M059J (cell line): ENCODE results near the gene FITM1. TPM values are rescaled to one million over a fixed set of nuclear protein-coding genes. Genes with fewer than 3 reads are reported as not detected.

Source experiments
- DNase-seq: peaks from one replicate; pipeline ENCODE4 v3.0.0-alpha.2; 2012; ENCODE audit warnings: low read depth
- total RNA-seq: library from RNA; depleted of rRNA; stranded (reverse); fragments of >200 nt; shearing (Covaris generic); gene quantifications from 2 replicates; pipeline ENCODE4 v1.2.3, GENCODE V29; 2014

Gene FITM1
- total RNA-seq, 1 experiment from 2014 or later = 0.27 TPM

DNA sequence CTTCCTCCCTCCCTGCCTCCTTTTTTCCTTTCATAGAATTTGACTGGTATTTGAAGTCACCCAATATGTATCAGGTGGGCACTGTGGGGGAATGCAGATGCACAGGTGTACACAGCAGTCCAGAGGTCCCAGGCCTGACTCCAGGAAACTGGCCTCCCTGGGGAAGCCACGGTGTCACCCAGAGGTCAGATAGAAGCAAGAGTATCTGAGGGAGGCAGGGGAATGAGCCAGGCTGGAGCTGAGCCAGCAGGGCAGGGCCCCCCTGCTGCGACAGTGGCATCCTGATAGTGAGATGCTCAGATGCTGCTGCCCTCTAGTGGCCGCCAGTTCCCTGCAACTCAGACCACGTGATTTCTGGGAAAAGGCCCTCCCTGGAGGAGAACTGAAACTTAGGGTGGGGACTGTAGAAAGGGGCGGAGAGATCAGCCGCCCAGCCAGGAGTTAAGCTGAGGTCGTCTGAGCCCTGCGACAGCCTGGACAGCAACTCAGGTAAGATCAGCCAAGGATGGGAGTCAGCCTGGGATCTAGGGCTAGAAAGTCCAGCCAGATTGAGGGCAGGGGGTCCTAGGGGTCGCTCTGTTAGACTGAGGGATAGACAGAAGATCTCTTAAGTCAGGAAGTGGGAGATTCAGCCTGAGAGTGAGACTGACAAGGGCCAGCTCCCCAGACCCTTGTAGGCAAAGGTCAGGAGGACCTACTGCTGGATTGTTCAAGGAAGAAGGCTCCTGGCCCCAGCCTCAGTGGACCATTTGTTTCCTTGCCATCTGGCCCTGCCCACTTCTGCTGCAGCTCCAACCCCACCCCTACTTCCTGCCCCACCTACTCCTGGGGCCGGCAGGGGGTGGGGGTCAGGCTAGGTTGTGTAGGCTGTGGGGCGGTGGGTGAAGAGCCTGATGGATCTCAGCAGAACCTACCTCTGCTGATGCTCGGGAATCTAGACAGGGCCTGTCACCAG is 30.7 kb downstream of the FITM1 start, which contains the start of gene IRF9:
Gene IRF9 (plus strand): TSS at position 416 of the 955 bp plus-strand sequence. CDS start 880 bp downstream, outside the sequence.
- DNase-seq = peak; percentile 95

- no peak for DNase-seq
Observed at GRCh38 chr14:24162093-24162492, 31.6 kb downstream of the FITM1 start.

DNA sequence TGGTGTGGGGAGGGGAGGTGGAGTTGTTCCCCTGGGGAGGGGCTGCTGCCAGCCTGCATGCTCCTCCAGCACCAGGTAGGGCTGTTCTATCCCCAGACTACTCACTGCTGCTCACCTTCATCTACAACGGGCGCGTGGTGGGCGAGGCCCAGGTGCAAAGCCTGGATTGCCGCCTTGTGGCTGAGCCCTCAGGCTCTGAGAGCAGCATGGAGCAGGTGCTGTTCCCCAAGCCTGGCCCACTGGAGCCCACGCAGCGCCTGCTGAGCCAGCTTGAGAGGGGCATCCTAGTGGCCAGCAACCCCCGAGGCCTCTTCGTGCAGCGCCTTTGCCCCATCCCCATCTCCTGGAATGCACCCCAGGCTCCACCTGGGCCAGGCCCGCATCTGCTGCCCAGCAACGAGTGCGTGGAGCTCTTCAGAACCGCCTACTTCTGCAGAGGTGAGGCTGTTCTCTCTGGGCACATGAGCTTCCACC is 34.1 kb downstream of the FITM1 start:
- DNase-seq = no peak

- no peak for DNase-seq
Observed at GRCh38 chr14:24165785-24166184, 35.3 kb downstream of the FITM1 start.

- no peak for DNase-seq
Observed at GRCh38 chr14:24167469-24168114, 37.1 kb downstream of the FITM1 start.

DNA sequence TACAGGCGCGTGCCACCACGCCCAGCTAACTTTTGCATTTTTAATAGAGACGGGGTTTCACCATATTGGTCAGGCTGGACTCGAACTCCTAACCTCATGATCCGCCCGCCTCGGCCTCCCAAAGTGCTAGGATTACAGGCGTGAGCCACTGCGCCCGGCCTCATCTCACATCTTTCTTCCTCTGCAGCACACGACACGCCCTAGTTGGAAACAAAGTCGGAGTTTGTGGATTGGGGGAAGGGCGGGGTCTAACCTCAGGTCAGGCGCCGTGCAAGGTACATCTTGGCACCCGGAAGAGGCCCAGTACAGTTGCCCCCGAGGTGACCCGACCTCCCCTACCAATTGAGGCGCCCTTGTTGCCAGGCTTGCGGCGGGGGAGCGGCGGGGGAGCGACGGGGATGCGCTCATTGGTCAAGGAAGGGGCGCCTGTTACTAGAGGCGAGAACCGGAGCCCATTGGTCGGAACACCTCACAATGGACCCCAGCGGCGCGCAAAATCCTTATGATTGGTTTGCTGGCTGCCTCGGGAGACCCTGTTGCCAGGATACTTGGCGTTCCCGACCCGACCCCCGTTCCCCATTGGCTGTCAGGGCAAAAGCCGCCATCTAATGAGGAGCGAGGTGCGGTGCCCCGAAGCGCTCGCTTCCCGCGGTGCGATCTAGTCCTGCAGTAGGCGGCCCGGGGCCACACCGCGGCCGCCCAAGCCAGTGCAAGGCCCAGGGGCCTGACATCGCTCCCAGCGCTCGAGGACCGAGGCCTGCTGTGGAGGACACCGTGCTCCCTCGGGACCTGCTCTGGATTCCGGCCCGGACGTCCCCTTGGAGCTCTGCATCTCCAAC is 41.2 kb downstream of the FITM1 start, which contains the start of gene REC8:
Gene REC8 (plus strand): TSS at position 659 of the 839 bp plus-strand sequence. CDS start 473 bp downstream, outside the sequence.
- no peak for DNase-seq

GRCh38 chr14:24172261-24172860 is 41.9 kb downstream of the FITM1 start:
- no peak for DNase-seq

- DNase-seq = no peak
Observed at GRCh38 chr14:24172871-24173281, 42.4 kb downstream of the FITM1 start.

DNA sequence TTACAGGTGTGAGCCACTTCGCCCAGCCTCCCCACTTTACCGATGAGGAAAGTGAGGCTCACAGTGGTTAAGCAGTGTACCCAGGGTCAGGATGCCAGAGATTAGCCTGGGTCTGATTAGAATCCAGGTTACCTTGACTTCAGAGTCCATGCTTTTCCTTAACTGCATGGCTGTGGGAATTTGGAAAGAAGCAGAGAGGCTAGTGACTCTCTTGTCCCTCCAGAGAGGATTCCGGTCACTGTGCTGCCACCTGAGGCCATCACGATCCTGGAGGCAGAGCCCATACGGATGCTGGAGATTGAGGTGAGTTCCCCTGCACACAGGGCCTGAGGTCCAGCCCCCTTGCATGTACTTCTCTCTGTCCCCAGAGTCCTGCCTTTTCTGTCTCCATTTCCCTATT is 46.1 kb downstream of the FITM1 start:
- DNase-seq = no peak

DNA sequence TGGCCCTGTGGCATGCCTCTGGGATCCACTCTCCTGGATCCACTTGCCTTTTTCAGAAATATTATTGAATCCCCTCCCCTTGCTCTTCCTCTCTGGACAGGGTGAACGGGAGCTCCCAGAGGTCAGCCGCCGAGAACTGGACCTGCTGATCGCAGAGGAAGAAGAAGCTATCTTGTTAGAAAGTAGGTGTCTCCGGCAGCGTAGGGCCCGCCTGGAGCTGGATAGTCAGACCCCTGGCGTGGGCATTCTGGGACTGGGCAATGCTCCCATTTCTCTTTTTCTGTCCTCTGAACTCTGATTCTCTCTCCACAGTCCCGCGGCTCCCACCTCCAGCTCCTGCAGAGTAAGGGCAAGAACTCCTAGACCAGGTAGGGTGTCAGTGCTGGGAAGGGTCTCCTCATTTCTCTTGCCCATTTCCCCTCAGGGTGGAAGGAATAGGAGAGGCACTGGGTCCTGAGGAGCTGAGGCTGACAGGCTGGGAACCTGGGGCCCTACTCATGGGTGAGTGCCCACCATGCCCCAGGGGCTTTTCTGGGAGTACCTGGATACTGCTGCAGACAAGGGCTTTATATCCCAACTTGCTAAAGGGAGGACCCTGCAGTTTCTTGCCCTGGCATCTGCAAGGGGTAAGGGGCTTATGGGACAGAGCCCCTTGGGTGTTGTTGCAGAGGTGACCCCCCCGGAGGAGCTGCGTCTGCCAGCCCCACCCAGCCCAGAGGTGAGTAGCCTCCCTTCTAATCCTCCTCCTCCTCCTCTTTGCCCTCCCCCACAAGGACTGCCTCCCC is 46.8 kb downstream of the FITM1 start:
- no peak for DNase-seq

DNA sequence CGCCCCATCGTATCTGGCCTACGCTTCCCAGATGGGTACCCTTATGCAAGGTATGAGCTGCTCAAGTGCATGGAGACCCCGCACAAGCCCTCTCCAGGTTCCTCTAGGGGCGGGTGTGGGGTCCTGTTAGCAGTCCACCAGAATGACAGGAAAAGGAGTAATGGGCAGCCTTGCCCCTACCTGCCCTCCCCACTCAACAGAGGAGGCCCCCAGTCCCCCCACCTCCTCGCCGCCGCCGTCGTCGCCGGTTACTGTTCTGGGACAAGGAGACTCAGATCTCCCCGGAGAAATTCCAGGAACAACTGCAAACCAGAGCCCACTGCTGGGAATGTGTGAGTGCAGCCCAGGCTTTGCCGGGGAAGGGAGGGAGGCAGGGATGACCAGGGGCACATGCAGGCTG is 47.4 kb downstream of the FITM1 start:
- no peak for DNase-seq

GRCh38 chr14:24178399-24179178 is 48.1 kb downstream of the FITM1 start:
- no peak for DNase-seq

DNA sequence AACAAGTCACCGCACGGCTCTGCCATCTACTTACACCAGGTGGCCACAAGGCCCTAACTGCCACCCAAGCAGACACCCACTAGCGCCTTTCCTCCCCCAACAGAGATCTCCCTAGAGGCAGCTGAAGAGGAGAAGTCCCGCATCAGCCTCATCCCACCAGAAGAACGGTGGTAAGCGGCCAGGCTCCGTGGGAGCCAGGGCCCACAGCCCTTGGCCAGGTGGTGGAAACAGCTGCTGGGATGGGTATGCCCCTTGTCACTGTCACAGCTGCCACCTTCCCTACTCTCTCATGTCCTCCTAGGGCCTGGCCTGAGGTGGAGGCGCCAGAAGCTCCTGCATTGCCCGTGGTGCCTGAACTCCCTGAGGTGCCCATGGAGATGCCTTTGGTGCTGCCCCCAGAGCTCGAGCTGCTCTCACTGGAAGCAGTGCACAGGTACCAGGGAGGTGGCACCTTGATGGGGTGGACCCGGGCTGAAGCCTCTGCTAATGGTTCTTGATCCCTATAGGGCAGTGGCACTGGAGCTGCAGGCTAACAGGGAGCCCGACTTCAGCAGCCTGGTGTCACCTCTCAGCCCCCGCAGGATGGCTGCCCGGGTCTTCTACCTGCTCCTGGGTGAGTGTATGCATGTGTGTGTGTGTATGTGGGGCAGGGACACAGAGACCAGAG is 49.0 kb downstream of the FITM1 start:
- no peak for DNase-seq

- DNase-seq = peak; percentile 75
Observed at GRCh38 chr14:24179961-24180796, 49.7 kb downstream of the FITM1 start.

GRCh38 chr14:24181371-24182077 is 51.1 kb downstream of the FITM1 start:
- no peak for DNase-seq
